Panc1 (cell line): ENCODE measurements around the gene MOG. TPM values are rescaled to one million over a fixed set of nuclear protein-coding genes. Genes with fewer than 3 reads are reported as not detected.

Experiments
- ATAC-seq: fragments of 200-7000 bp; cut with Tn5 transposase; 2 replicates; pipeline ENCODE4 v1.9.1; 2020; ENCODE audit warnings: mild to moderate bottlenecking, moderate library complexity
- BruUV-seq: library from RNA; stranded (reverse); fragments of 400-500 nt; replicated peaks from 2 replicates; lab custom pipeline; 2021; lab: Mats Ljungman, UMichigan
- CTCF ChIA-PET: fragments of 300-600 bp; sonication (Branson Sonifier 250); formaldehyde crosslinking; loops from one replicate; lab custom pipeline; 2022; ENCODE audit warnings: antibody characterized with exemption; lab: Charles Lee
- POLR2A ChIA-PET: fragments of 300-600 bp; sonication (Branson Sonifier 250); formaldehyde crosslinking; loops from one replicate; lab custom pipeline; 2022; ENCODE audit warnings: antibody characterized with exemption; lab: Charles Lee
- DNase-seq: peaks from one replicate; pipeline ENCODE4 v3.0.0-alpha.2; 2010; ENCODE audit warnings: low read depth, low spot score
- H3K27ac ChIP-seq: 2 replicates; pipeline ENCODE4 v1.5.1; 2011; ENCODE audit warnings: mild to moderate bottlenecking, low read length, inconsistent platforms
- H3K27me3 ChIP-seq: fragments of 200-500 bp; sonication (Bioruptor generic); 2 replicates; pipeline ENCODE4 v1.6.0; 2014; ENCODE audit warnings: low read length, inconsistent platforms; ENCODE audit not compliant: control insufficient read depth, insufficient read depth
- H3K36me3 ChIP-seq: fragments of 200-500 bp; sonication (Bioruptor generic); 2 replicates; pipeline ENCODE4 v1.5.1; 2014; ENCODE audit warnings: inconsistent platforms, mild to moderate bottlenecking, low read length, moderate library complexity; ENCODE audit not compliant: control insufficient read depth, insufficient read depth
- H3K4me1 ChIP-seq: 2 replicates; pipeline ENCODE4 v1.5.1; 2011; ENCODE audit warnings: inconsistent platforms, mild to moderate bottlenecking, low read length, moderate library complexity; ENCODE audit not compliant: control insufficient read depth, insufficient read depth
- H3K4me3 ChIP-seq, 2 experiments: 2 replicates each; pipeline ENCODE4 v1.5.1; 2011 to 2012; ENCODE audit warnings: low read depth in 2 of 2, low read length in 2 of 2, mild to moderate bottlenecking in 2 of 2, inconsistent platforms in 1 of 2, moderate library complexity in 1 of 2
- H3K9me3 ChIP-seq: fragments of 200-500 bp; sonication (Bioruptor generic); 2 replicates; pipeline ENCODE4 v1.5.1; 2014; ENCODE audit warnings: low read depth, mild to moderate bottlenecking, inconsistent platforms, low read length, moderate library complexity; ENCODE audit not compliant: control insufficient read depth, insufficient read depth
- POLR2AphosphoS5 ChIP-seq: IDR thresholded peaks from 2 replicates; pipeline ENCODE4 v1.6.1; 2012; ENCODE audit warnings: mild to moderate bottlenecking, low read depth, low read length, moderate library complexity
- SIN3A ChIP-seq: IDR thresholded peaks from 2 replicates; pipeline ENCODE4 v1.6.1; 2012; ENCODE audit warnings: low read depth, mild to moderate bottlenecking, low read length, moderate library complexity, borderline replicate concordance; ENCODE audit not compliant: insufficient read depth
- TCF7L2 ChIP-seq: IDR thresholded peaks from 2 replicates; pipeline ENCODE4 v1.6.1; 2011; ENCODE audit warnings: mild to moderate bottlenecking, low read depth, low read length, inconsistent platforms
- in situ Hi-C: cut with HindIII; loops from 2 replicates; pipeline ENCODE4 v1.10.0; 2016; ENCODE audit warnings: low sequenced_read_pairs, low pct_unique_long_range_greater_than_20kb
- intact Hi-C: fragments of 100-400 bp; cut with micrococcal nuclease; formaldehyde crosslinking; loops from one replicate; pipeline ENCODE4 v1.10.0; 2022; ENCODE audit not compliant: unreplicated experiment
- total RNA-seq: library from RNA; stranded (reverse); gene quantifications from one replicate; pipeline ENCODE4 v1.2.1, GENCODE V29; 2021; ENCODE audit not compliant: unreplicated experiment
- TF ChIP-seq, protein P1 (sequence below): fragments of 450-650 bp; IDR thresholded peaks from 2 replicates; pipeline ENCODE4 v1.5.1; 2017; ENCODE audit warnings: mild to moderate bottlenecking
- TF ChIP-seq, protein P2 (sequence below), 2 experiments: IDR thresholded peaks; 2 replicates each; pipeline ENCODE4 v1.6.1; 2011 to 2012; ENCODE audit warnings: low read depth in 2 of 2, control low read depth in 1 of 2, low read length in 1 of 2, mild to moderate bottlenecking in 1 of 2, moderate library complexity in 1 of 2; ENCODE audit not compliant: insufficient read depth in 1 of 2

Gene MOG
- total RNA-seq, 1 experiment from 2014 or later = not detected

DNA sequence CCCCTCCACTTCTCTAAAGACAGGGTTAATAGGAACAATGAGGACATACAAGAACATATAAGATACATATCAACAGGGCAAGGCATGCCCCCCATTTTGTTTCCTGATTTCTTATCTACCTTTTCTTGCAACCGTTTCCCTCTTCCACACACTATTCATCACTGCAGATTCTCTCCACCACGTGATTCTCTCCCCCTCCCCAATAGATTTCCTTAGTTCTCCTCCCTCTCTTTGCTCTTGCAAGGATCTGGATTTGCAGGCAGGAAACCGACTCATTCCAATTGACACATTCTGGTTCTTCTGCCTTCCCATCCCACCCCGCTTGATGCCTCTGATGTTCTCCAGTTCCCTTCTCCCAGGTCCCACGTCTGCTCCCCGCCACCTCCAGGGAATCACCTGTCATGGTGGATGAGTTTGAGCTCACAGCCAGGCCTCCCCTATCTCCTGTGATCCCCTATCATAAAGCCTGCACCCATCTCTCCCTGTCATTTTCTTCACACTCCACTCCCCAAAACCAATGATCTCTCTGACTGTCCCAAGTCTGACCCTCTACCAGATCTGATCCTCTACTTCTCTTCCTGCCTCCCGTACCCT, 31.5 kb upstream of the MOG start:
- POLR2A ChIA-PET = no interaction called here
- Histone ChIP-seq H3K4me1 (no peaks in the 10 kb centered on the region), H3K9me3 (no peaks in the 10 kb centered on the region), H3K4me3 (no peak overlapping the region), H3K36me3 (no peaks in the 10 kb centered on the region), H3K27me3 (peaks cover 9% of the 10 kb centered on the region; the same call in 1 of the 2 replicates), H3K27ac (no peak overlapping the region)
- DNase-seq (no peak), ATAC-seq (no peak)
- in situ Hi-C loops = no loop called here
- CTCF ChIA-PET = no interaction called here
- BruUV-seq = no TSS peak
- intact Hi-C loops = no loop called here
- no peak for TF ChIP-seq SIN3A
- no peak for TF ChIP-seq TCF7L2
- TF ChIP-seq POLR2AphosphoS5 = no peak
- TF ChIP-seq, protein P1, sequence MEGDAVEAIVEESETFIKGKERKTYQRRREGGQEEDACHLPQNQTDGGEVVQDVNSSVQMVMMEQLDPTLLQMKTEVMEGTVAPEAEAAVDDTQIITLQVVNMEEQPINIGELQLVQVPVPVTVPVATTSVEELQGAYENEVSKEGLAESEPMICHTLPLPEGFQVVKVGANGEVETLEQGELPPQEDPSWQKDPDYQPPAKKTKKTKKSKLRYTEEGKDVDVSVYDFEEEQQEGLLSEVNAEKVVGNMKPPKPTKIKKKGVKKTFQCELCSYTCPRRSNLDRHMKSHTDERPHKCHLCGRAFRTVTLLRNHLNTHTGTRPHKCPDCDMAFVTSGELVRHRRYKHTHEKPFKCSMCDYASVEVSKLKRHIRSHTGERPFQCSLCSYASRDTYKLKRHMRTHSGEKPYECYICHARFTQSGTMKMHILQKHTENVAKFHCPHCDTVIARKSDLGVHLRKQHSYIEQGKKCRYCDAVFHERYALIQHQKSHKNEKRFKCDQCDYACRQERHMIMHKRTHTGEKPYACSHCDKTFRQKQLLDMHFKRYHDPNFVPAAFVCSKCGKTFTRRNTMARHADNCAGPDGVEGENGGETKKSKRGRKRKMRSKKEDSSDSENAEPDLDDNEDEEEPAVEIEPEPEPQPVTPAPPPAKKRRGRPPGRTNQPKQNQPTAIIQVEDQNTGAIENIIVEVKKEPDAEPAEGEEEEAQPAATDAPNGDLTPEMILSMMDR = no peak
- TF ChIP-seq, protein P2, sequence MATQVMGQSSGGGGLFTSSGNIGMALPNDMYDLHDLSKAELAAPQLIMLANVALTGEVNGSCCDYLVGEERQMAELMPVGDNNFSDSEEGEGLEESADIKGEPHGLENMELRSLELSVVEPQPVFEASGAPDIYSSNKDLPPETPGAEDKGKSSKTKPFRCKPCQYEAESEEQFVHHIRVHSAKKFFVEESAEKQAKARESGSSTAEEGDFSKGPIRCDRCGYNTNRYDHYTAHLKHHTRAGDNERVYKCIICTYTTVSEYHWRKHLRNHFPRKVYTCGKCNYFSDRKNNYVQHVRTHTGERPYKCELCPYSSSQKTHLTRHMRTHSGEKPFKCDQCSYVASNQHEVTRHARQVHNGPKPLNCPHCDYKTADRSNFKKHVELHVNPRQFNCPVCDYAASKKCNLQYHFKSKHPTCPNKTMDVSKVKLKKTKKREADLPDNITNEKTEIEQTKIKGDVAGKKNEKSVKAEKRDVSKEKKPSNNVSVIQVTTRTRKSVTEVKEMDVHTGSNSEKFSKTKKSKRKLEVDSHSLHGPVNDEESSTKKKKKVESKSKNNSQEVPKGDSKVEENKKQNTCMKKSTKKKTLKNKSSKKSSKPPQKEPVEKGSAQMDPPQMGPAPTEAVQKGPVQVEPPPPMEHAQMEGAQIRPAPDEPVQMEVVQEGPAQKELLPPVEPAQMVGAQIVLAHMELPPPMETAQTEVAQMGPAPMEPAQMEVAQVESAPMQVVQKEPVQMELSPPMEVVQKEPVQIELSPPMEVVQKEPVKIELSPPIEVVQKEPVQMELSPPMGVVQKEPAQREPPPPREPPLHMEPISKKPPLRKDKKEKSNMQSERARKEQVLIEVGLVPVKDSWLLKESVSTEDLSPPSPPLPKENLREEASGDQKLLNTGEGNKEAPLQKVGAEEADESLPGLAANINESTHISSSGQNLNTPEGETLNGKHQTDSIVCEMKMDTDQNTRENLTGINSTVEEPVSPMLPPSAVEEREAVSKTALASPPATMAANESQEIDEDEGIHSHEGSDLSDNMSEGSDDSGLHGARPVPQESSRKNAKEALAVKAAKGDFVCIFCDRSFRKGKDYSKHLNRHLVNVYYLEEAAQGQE (IDR thresholded peaks at IDR 0.05; ENCODE audit: insufficient read depth in 1 of 2, low read depth in 2 of 2, low read length in 1 of 2) = no peak

DNA sequence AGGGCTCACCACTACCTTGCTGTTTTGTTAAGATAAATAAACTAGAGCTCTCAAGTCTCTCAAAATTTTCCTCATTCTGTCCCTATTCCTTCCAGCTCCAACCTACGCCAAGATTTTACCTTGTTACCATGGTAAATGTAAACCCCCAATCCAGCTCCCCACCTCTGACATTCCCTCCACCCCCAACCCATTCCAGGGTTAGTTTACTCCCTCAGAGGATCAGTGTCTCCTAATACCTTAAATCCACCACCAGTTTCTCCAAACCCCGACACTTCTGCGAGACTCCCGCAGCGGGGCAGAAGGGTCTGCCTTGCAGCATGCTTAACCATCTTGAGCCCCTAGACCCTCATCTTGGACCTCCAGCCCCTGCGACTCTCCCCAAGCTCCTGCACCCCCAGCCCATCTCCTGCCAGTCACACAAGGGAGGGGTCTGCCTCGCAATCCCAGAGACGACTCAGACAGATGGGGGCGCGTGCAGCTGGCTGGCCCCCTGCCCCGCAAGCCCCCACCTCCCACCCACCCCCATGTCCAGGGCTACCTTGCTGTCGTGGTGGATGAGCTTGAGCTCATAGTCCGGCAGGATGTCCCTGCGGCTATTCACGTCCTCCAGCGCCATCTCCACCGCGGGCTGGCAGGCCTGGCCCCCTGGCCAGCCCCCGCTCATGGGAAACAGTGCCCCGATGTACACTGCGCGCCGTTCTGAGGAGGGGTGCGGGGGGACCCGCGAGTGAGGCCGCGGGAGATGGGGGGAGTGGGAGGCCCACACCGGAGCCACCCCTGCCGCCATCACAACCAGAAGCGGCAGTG, 29.7 kb upstream of the MOG start:
- Histone ChIP-seq H3K36me3 (peaks cover 2% of the 10 kb centered on the region; the same call in 1 of the 2 replicates), H3K4me1 (no peaks in the 10 kb centered on the region), H3K4me3 (peak overlapping the region; percentile 17 to 26; a peak in 2 of 4 replicates), H3K27me3 (peaks cover 21% of the 10 kb centered on the region), H3K9me3 (no peaks in the 10 kb centered on the region), H3K27ac (no peak overlapping the region)
- POLR2A ChIA-PET = interaction anchor here (0.6 kb wide), 1 partner anchor 26 kb away, joined by 3 read pairs; no protein-coding TSS in a partner anchor
- TF ChIP-seq, protein P2 (IDR thresholded peaks at IDR 0.05; ENCODE audit: insufficient read depth in 1 of 2, low read depth in 2 of 2, low read length in 1 of 2) = no peak
- TF ChIP-seq, protein P1 = no peak
- TF ChIP-seq SIN3A = no peak
- no peak for TF ChIP-seq POLR2AphosphoS5
- no peak for TF ChIP-seq TCF7L2
- BruUV-seq = no TSS peak
- DNase-seq (no peak), ATAC-seq (no peak)
- CTCF ChIA-PET = no interaction called here
- intact Hi-C loops = no loop called here
- in situ Hi-C loops = no loop called here
